HepG2 (cell line): Measurements from ENCODE around the gene ATAD3C. TPM values are rescaled to one million over a fixed set of nuclear protein-coding genes. Genes with fewer than 3 reads are reported as not detected.
"Not testable (repeated sequence)": the region's sequence is repeated elsewhere in the genome, so short reads cannot be mapped to it uniquely, and the experiment has no call there.

Source experiments
- ATAC-seq: fragments of 200-7000 bp; cut with Tn5 transposase; 3 replicates; pipeline ENCODE4 v1.9.1; 2020; ENCODE audit warnings: mild to moderate bottlenecking, moderate library complexity
- BruUV-seq: library from RNA; stranded (reverse); fragments of 400-500 nt; replicated peaks from 2 replicates; lab custom pipeline; 2021; lab: Mats Ljungman, UMichigan
- CTCF ChIA-PET: fragments of 300-600 bp; formaldehyde crosslinking; extraction: SDS; loops from one replicate; lab custom pipeline; 2021; ENCODE audit warnings: low total read pairs, inconsistent platforms, low intra/inter-chr PET ratio; lab: Yijun Ruan, JAX
- POLR2A ChIA-PET: fragments of 350-600 bp; sonication (Branson Sonifier 250); formaldehyde crosslinking; loops from one replicate; lab custom pipeline; 2020; ENCODE audit warnings: antibody characterized with exemption, inconsistent platforms; lab: Yijun Ruan, JAX
- DNase-seq: peaks from one replicate; pipeline ENCODE4 v3.0.0-alpha.2; 2015; ENCODE audit warnings: low spot score
- FAIRE-seq: peaks from 3 replicates; lab custom pipeline; 2011; peaks lifted over from hg19 to GRCh38; lab: Jason Lieb, UNC
- H2AFZ ChIP-seq: one replicate; pipeline ENCODE4 v1.6.1; 2011; ENCODE audit warnings: low read length, inconsistent platforms
- H3K27ac ChIP-seq: fragments of 300-600 bp; 3 replicates; pipeline ENCODE4 v1.8.0; 2011; ENCODE audit warnings: mixed run types, mild to moderate bottlenecking, mixed read lengths, low read length, inconsistent platforms; ENCODE audit not compliant: insufficient read depth; ENCODE audit errors: extremely low read length
- H3K27me3 ChIP-seq, 2 experiments: fragments of 200-600 bp in 1 of 2; 2 replicates in 1 of 2; 3 replicates in 1 of 2; pipeline versions ENCODE4 v1.6.0 to v1.8.0; 2011; ENCODE audit warnings: low read length in 2 of 2, mild to moderate bottlenecking in 2 of 2, moderate library complexity in 2 of 2, inconsistent platforms in 1 of 2; ENCODE audit not compliant: insufficient read depth in 2 of 2, control insufficient read depth in 1 of 2
- H3K36me3 ChIP-seq, 2 experiments: fragments of 200-600 bp in 1 of 2; replicated peaks in 1 of 2; 2 replicates in 1 of 2; 3 replicates in 1 of 2; pipeline versions ENCODE4 v1.5.1 to v1.8.0; 2011; ENCODE audit warnings: low read length in 2 of 2, inconsistent platforms in 1 of 2; ENCODE audit not compliant: insufficient read depth in 2 of 2, control insufficient read depth in 1 of 2
- H3K4me1 ChIP-seq: 2 replicates; pipeline ENCODE4 v1.5.1; 2012; ENCODE audit warnings: low read length, inconsistent platforms; ENCODE audit not compliant: insufficient read depth
- H3K4me2 ChIP-seq: 2 replicates; pipeline ENCODE4 v1.6.0; 2011; ENCODE audit warnings: low read depth, low read length, inconsistent platforms
- H3K4me3 ChIP-seq, 3 experiments: fragments of 200-600 bp in 1 of 3; sonication (generic), shearing (Covaris generic) in 1 of 3; replicated peaks in 1 of 3; 2 replicates each; pipeline ENCODE4 v1.5.1; 2011 to 2016; ENCODE audit warnings: low read length in 3 of 3, inconsistent platforms in 2 of 3, low read depth in 2 of 3, mild to moderate bottlenecking in 2 of 3, control low read depth in 1 of 3, mixed read lengths in 1 of 3; ENCODE audit not compliant: insufficient read depth in 1 of 3
- H3K79me2 ChIP-seq: one replicate; pipeline ENCODE4 v1.6.1; 2011; ENCODE audit warnings: low read length, inconsistent platforms; ENCODE audit not compliant: insufficient read depth
- H3K9ac ChIP-seq: 2 replicates; pipeline ENCODE4 v1.6.0; 2011; ENCODE audit warnings: mild to moderate bottlenecking, low read depth, low read length, inconsistent platforms; ENCODE audit not compliant: insufficient read depth
- H3K9me3 ChIP-seq: 2 replicates; pipeline ENCODE4 v1.5.1; 2012; ENCODE audit warnings: mild to moderate bottlenecking, low read length
- H4K20me1 ChIP-seq: 2 replicates; pipeline ENCODE4 v1.6.0; 2011; ENCODE audit warnings: inconsistent platforms, mild to moderate bottlenecking, low read length, moderate library complexity; ENCODE audit not compliant: insufficient read depth
- HNRNPL ChIP-seq: fragments of 200-400 bp; formaldehyde crosslinking; IDR thresholded peaks from 2 replicates; pipeline ENCODE4 v1.6.1; 2017; ENCODE audit warnings: mild to moderate bottlenecking, low read depth, low read length
- WGBS: methylation state at CpG from one replicate; pipeline ENCODE4 v1.1.6; 2017; ENCODE audit warnings: low lambda C conversion rate; 5-methylcytosine and 5-hydroxymethylcytosine counted together
- in situ Hi-C: cut with HindIII; loops from 2 replicates; pipeline ENCODE4 v1.10.0; 2017; ENCODE audit warnings: low pct_unique_long_range_greater_than_20kb; ENCODE audit not compliant: extremely low pct_ligation_motif_present
- intact Hi-C: fragments of 100-400 bp; cut with micrococcal nuclease; formaldehyde crosslinking; loops from one replicate; pipeline ENCODE4 v1.10.0; 2022; ENCODE audit not compliant: unreplicated experiment
- polyA plus RNA-seq, 8 experiments: library from polyadenylated mRNA; depleted of rRNA in 3 of 8; stranded (reverse) in 7 of 8; unstranded in 1 of 8; fragments of >200 nt; fragmentation: Illumina TruSeq in 4 of 8; extraction: Trizol in 4 of 8; gene quantifications; 2 replicates each; pipeline versions ENCODE4 v1.2.1 to v1.2.3, GENCODE V29; 2011 to 2016; ENCODE audit warnings: low read depth in 4 of 8, missing spikeins in 1 of 8, mixed read lengths in 1 of 8; ENCODE audit not compliant: insufficient read depth in 1 of 8
- total RNA-seq, 5 experiments: library from RNA; depleted of rRNA; stranded (reverse); fragments of >200 nt; fragmentation: Illumina TruSeq; extraction: Trizol; gene quantifications; 2 replicates each; pipeline ENCODE4 v1.2.3, GENCODE V29; 2016; ENCODE audit warnings: low read depth in 1 of 5

The ATAD3C gene
- total and polyA plus RNA-seq, 2 of the 13 experiments (the other 11 are each of a cell fraction or from before 2014, with no cell fraction given) = 2.4 to 3.2 TPM

- 99% methylated on average over 18 of the region's 19 CpGs for WGBS
- ATAC-seq, intact Hi-C loops, H3K27ac ChIP-seq, H3K27me3 ChIP-seq, H3K4me2 ChIP-seq, H3K9me3 ChIP-seq, FAIRE-seq, DNase-seq, CTCF ChIA-PET, H3K4me1 ChIP-seq, H3K9ac ChIP-seq, H2AFZ ChIP-seq, H4K20me1 ChIP-seq, BruUV-seq, POLR2A ChIA-PET, in situ Hi-C loops, H3K4me3 ChIP-seq: not testable (repeated sequence)
- peaks cover 9 to 32% of the 10 kb centered on the region in 2 experiments; a peak in 4 of 5 replicates for H3K36me3 ChIP-seq
- 0 out of 2 replicates have a peak, but pooled peaks have one; percentile 60 for TF ChIP-seq HNRNPL
- H3K79me2 ChIP-seq = peaks cover 10% of the 10 kb centered on the region
These were observed 69.1 kb downstream of the ATAD3C start for GRCh38 chr1:1518621-1519007.

Other genes with a start within 250 kb of the ATAD3C start
- not detected in 2 replicates for gene TNFRSF18, start 243.1 kb upstream of the ATAD3C start, total RNA-seq (2016; rRNA removed; fragmentation: Illumina TruSeq; extraction: Trizol)
- gene TNFRSF18, start 243.1 kb upstream of the ATAD3C start, polyA plus RNA-seq (2011; rRNA removed) = not detected in 2 replicates
- not detected in 2 replicates for gene TNFRSF4, start 235.5 kb upstream of the ATAD3C start, total RNA-seq (2016; rRNA removed; fragmentation: Illumina TruSeq; extraction: Trizol)
- 0.21 TPM in 1 of 2 replicates, not detected in the other for gene TNFRSF4, start 235.5 kb upstream of the ATAD3C start, polyA plus RNA-seq (2011; rRNA removed)
- gene SDF4, start 217.7 kb upstream of the ATAD3C start, total RNA-seq (2016; rRNA removed; fragmentation: Illumina TruSeq; extraction: Trizol) = 45.3 and 107 TPM in 2 replicates
- 80.8 and 99.6 TPM in 2 replicates for gene SDF4, start 217.7 kb upstream of the ATAD3C start, polyA plus RNA-seq (2011; rRNA removed)
- 9.2 and 14.2 TPM in 2 replicates for gene B3GALT6, start 217.5 kb upstream of the ATAD3C start, total RNA-seq (2016; rRNA removed; fragmentation: Illumina TruSeq; extraction: Trizol)
- 3.9 and 5.8 TPM in 2 replicates for gene B3GALT6, start 217.5 kb upstream of the ATAD3C start, polyA plus RNA-seq (2011; rRNA removed)
- gene C1QTNF12, start 203.0 kb upstream of the ATAD3C start, total RNA-seq (2016; rRNA removed; fragmentation: Illumina TruSeq; extraction: Trizol) = 0.29 and 0.64 TPM in 2 replicates
- 0.18 and 0.29 TPM in 2 replicates for gene C1QTNF12, start 203.0 kb upstream of the ATAD3C start, polyA plus RNA-seq (2011; rRNA removed)
- gene UBE2J2, start 175.8 kb upstream of the ATAD3C start, total RNA-seq (2016; rRNA removed; fragmentation: Illumina TruSeq; extraction: Trizol) = 22.1 and 29.4 TPM in 2 replicates
- gene UBE2J2, start 175.8 kb upstream of the ATAD3C start, polyA plus RNA-seq (2011; rRNA removed) = 25.4 and 28.8 TPM in 2 replicates
- gene SCNN1D, start 169.3 kb upstream of the ATAD3C start, total RNA-seq (2016; rRNA removed; fragmentation: Illumina TruSeq; extraction: Trizol) = 0.93 and 2.6 TPM in 2 replicates
- 2.3 and 4.7 TPM in 2 replicates for gene SCNN1D, start 169.3 kb upstream of the ATAD3C start, polyA plus RNA-seq (2011; rRNA removed)
- 16.4 and 29.4 TPM in 2 replicates for gene ACAP3, start 141.8 kb upstream of the ATAD3C start, total RNA-seq (2016; rRNA removed; fragmentation: Illumina TruSeq; extraction: Trizol)
- 50.8 and 56.3 TPM in 2 replicates for gene ACAP3, start 141.8 kb upstream of the ATAD3C start, polyA plus RNA-seq (2011; rRNA removed)
- 21.7 and 22.2 TPM in 2 replicates for gene PUSL1, start 141.1 kb upstream of the ATAD3C start, total RNA-seq (2016; rRNA removed; fragmentation: Illumina TruSeq; extraction: Trizol)
- gene PUSL1, start 141.1 kb upstream of the ATAD3C start, polyA plus RNA-seq (2011; rRNA removed) = 8.3 and 9.8 TPM in 2 replicates
- gene INTS11, start 125.0 kb upstream of the ATAD3C start, total RNA-seq (2016; rRNA removed; fragmentation: Illumina TruSeq; extraction: Trizol) = 46.4 and 52.8 TPM in 2 replicates
- gene INTS11, start 125.0 kb upstream of the ATAD3C start, polyA plus RNA-seq (2011; rRNA removed) = 94.8 and 104 TPM in 2 replicates
- 7.2 and 9.3 TPM in 2 replicates for gene CPTP, start 124.9 kb upstream of the ATAD3C start, total RNA-seq (2016; rRNA removed; fragmentation: Illumina TruSeq; extraction: Trizol)
- gene CPTP, start 124.9 kb upstream of the ATAD3C start, polyA plus RNA-seq (2011; rRNA removed) = 5.5 and 8.0 TPM in 2 replicates
- gene TAS1R3, start 118.4 kb upstream of the ATAD3C start, total RNA-seq (2016; rRNA removed; fragmentation: Illumina TruSeq; extraction: Trizol) = 0.15 TPM in 1 of 2 replicates, not detected in the other
- gene TAS1R3, start 118.4 kb upstream of the ATAD3C start, polyA plus RNA-seq (2011; rRNA removed) = 0.13 and 0.20 TPM in 2 replicates
- gene DVL1, start 100.3 kb upstream of the ATAD3C start, total RNA-seq (2016; rRNA removed; fragmentation: Illumina TruSeq; extraction: Trizol) = 42.8 and 60.4 TPM in 2 replicates
- 30.8 and 49.5 TPM in 2 replicates for gene DVL1, start 100.3 kb upstream of the ATAD3C start, polyA plus RNA-seq (2011; rRNA removed)
- gene MXRA8, start 91.1 kb upstream of the ATAD3C start, total RNA-seq (2016; rRNA removed; fragmentation: Illumina TruSeq; extraction: Trizol) = 5.4 and 19.8 TPM in 2 replicates
- 44.8 and 71.0 TPM in 2 replicates for gene MXRA8, start 91.1 kb upstream of the ATAD3C start, polyA plus RNA-seq (2011; rRNA removed)
- 161 and 175 TPM in 2 replicates for gene AURKAIP1, start 74.5 kb upstream of the ATAD3C start, total RNA-seq (2016; rRNA removed; fragmentation: Illumina TruSeq; extraction: Trizol)
- gene AURKAIP1, start 74.5 kb upstream of the ATAD3C start, polyA plus RNA-seq (2011; rRNA removed) = 64.6 and 69.5 TPM in 2 replicates
- gene CCNL2, start 50.4 kb upstream of the ATAD3C start, total RNA-seq (2016; rRNA removed; fragmentation: Illumina TruSeq; extraction: Trizol) = 19.6 and 105 TPM in 2 replicates
- gene CCNL2, start 50.4 kb upstream of the ATAD3C start, polyA plus RNA-seq (2011; rRNA removed) = 340 and 452 TPM in 2 replicates
- 127 and 175 TPM in 2 replicates for gene MRPL20, start 42.4 kb upstream of the ATAD3C start, total RNA-seq (2016; rRNA removed; fragmentation: Illumina TruSeq; extraction: Trizol)
- 59.0 and 59.2 TPM in 2 replicates for gene MRPL20, start 42.4 kb upstream of the ATAD3C start, polyA plus RNA-seq (2011; rRNA removed)
- gene ANKRD65, start 28.4 kb upstream of the ATAD3C start, total RNA-seq (2016; rRNA removed; fragmentation: Illumina TruSeq; extraction: Trizol) = 28.3 and 30.1 TPM in 2 replicates
- gene ANKRD65, start 28.4 kb upstream of the ATAD3C start, polyA plus RNA-seq (2011; rRNA removed) = 12.1 and 13.2 TPM in 2 replicates
- 25.1 and 57.5 TPM in 2 replicates for gene VWA1, start 14.0 kb upstream of the ATAD3C start, total RNA-seq (2016; rRNA removed; fragmentation: Illumina TruSeq; extraction: Trizol)
- 40.9 and 61.3 TPM in 2 replicates for gene VWA1, start 14.0 kb upstream of the ATAD3C start, polyA plus RNA-seq (2011; rRNA removed)
- gene ATAD3B, start 22.1 kb downstream of the ATAD3C start, total RNA-seq (2016; rRNA removed; fragmentation: Illumina TruSeq; extraction: Trizol) = 21.1 and 31.1 TPM in 2 replicates
- 9.6 and 15.4 TPM in 2 replicates for gene ATAD3B, start 22.1 kb downstream of the ATAD3C start, polyA plus RNA-seq (2011; rRNA removed)
- gene ATAD3A, start 62.5 kb downstream of the ATAD3C start, total RNA-seq (2016; rRNA removed; fragmentation: Illumina TruSeq; extraction: Trizol) = 33.4 and 49.0 TPM in 2 replicates
- gene ATAD3A, start 62.5 kb downstream of the ATAD3C start, polyA plus RNA-seq (2011; rRNA removed) = 10.6 and 15.5 TPM in 2 replicates
- not detected in 2 replicates for gene TMEM240, start 90.9 kb downstream of the ATAD3C start, total RNA-seq (2016; rRNA removed; fragmentation: Illumina TruSeq; extraction: Trizol)
- gene TMEM240, start 90.9 kb downstream of the ATAD3C start, polyA plus RNA-seq (2011; rRNA removed) = 0.17 and 0.21 TPM in 2 replicates
- 63.5 and 67.1 TPM in 2 replicates for gene SSU72, start 125.2 kb downstream of the ATAD3C start, total RNA-seq (2016; rRNA removed; fragmentation: Illumina TruSeq; extraction: Trizol)
- gene SSU72, start 125.2 kb downstream of the ATAD3C start, polyA plus RNA-seq (2011; rRNA removed) = 41.7 and 42.8 TPM in 2 replicates
- 2.0 and 2.5 TPM in 2 replicates for gene FNDC10, start 150.4 kb downstream of the ATAD3C start, total RNA-seq (2016; rRNA removed; fragmentation: Illumina TruSeq; extraction: Trizol)
- 2.2 and 3.1 TPM in 2 replicates for gene FNDC10, start 150.4 kb downstream of the ATAD3C start, polyA plus RNA-seq (2011; rRNA removed)
- gene MIB2, start 165.8 kb downstream of the ATAD3C start, total RNA-seq (2016; rRNA removed; fragmentation: Illumina TruSeq; extraction: Trizol) = 10.3 and 30.4 TPM in 2 replicates
- 19.9 and 31.3 TPM in 2 replicates for gene MIB2, start 165.8 kb downstream of the ATAD3C start, polyA plus RNA-seq (2011; rRNA removed)
- gene MMP23B, start 182.5 kb downstream of the ATAD3C start, total RNA-seq (2016; rRNA removed; fragmentation: Illumina TruSeq; extraction: Trizol) = 0.75 and 1.0 TPM in 2 replicates
- 0.61 and 2.0 TPM in 2 replicates for gene MMP23B, start 182.5 kb downstream of the ATAD3C start, polyA plus RNA-seq (2011; rRNA removed)
- 12.4 and 15.1 TPM in 2 replicates for gene CDK11B, start 209.3 kb downstream of the ATAD3C start, total RNA-seq (2016; rRNA removed; fragmentation: Illumina TruSeq; extraction: Trizol)
- gene CDK11B, start 209.3 kb downstream of the ATAD3C start, polyA plus RNA-seq (2011; rRNA removed) = 3.6 and 3.9 TPM in 2 replicates
- gene SLC35E2B, start 243.1 kb downstream of the ATAD3C start, total RNA-seq (2016; rRNA removed; fragmentation: Illumina TruSeq; extraction: Trizol) = 10.2 and 14.1 TPM in 2 replicates
- gene SLC35E2B, start 243.1 kb downstream of the ATAD3C start, polyA plus RNA-seq (2011; rRNA removed) = 19.7 and 25.8 TPM in 2 replicates